Keratinocyte (primary cell): Measurements from ENCODE around the gene MATK.

Source experiments
- EZH2 ChIP-seq: IDR thresholded peaks from one replicate; pipeline ENCODE4 v1.6.1; 2012; ENCODE audit warnings: inconsistent platforms, mild to moderate bottlenecking, low read length, moderate library complexity
- TF ChIP-seq, protein P1 (sequence below), 3 experiments: IDR thresholded peaks in 1 of 3; conservative IDR thresholded peaks in 1 of 3; optimal IDR thresholded peaks in 1 of 3; 2 replicates in 2 of 3; 3 replicates in 1 of 3; pipeline versions ENCODE3 to v1.5.1; 2011; ENCODE audit warnings: low read length in 3 of 3, mild to moderate bottlenecking in 3 of 3, moderate library complexity in 2 of 3, control low read depth in 1 of 3, inconsistent platforms in 1 of 3; ENCODE audit not compliant: insufficient read depth in 2 of 3; ENCODE audit errors: extremely low read depth in 1 of 3

DNA sequence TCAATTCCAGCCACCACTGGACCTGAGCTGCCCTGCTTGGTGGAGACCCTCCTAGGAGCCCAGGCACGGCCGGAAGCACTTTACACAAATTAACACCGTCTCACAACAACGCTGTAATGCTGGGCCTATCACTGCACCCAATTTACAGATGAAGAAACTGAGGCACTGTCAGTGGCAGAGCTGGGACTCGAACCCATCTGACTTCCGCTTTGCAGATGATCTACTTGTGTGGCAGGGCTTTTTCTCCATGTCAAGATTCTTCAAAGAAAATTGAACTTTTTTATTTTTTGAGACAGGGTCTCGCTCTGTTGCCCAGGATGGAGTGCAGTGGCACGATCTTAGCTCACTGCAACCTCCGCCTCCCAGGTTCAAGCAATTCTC is 48.9 kb upstream of the MATK start:
- TF ChIP-seq, protein P1, sequence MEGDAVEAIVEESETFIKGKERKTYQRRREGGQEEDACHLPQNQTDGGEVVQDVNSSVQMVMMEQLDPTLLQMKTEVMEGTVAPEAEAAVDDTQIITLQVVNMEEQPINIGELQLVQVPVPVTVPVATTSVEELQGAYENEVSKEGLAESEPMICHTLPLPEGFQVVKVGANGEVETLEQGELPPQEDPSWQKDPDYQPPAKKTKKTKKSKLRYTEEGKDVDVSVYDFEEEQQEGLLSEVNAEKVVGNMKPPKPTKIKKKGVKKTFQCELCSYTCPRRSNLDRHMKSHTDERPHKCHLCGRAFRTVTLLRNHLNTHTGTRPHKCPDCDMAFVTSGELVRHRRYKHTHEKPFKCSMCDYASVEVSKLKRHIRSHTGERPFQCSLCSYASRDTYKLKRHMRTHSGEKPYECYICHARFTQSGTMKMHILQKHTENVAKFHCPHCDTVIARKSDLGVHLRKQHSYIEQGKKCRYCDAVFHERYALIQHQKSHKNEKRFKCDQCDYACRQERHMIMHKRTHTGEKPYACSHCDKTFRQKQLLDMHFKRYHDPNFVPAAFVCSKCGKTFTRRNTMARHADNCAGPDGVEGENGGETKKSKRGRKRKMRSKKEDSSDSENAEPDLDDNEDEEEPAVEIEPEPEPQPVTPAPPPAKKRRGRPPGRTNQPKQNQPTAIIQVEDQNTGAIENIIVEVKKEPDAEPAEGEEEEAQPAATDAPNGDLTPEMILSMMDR (optimal IDR thresholded peaks at IDR 0.05 in 1 of 3, IDR thresholded peaks at IDR 0.05 in 1 of 3, conservative IDR thresholded peaks at IDR 0.05 in 1 of 3; ENCODE audit: extremely low read depth in 1 of 3, insufficient read depth in 2 of 3, low read length in 3 of 3), result no peak
- TF ChIP-seq EZH2, result no peak
